Right kidney (tissue), 1 donor: ENCODE data around the gene RBMS2.
A peak's percentile ranks its signal among the peaks of the same experiment; 100 is the strongest.

Experiments used
- DNase-seq: peaks from one replicate; pipeline ENCODE4 v3.0.0-alpha.2; 2016

RBMS2 gene

GRCh38 chr12:56631790-56632700 lies 110.4 kb downstream of the RBMS2 start:
- DNase-seq: peak; percentile 58

- peak; percentile 10 for DNase-seq
These were observed 111.3 kb downstream of the RBMS2 start for GRCh38 chr12:56632701-56633467.

GRCh38 chr12:56633468-56634241 lies 112.0 kb downstream of the RBMS2 start:
- peak; percentile 15 for DNase-seq

GRCh38 chr12:56634242-56634836 lies 112.7 kb downstream of the RBMS2 start:
- no peak for DNase-seq

- DNase-seq: peak; percentile 80
These were observed 113.5 kb downstream of the RBMS2 start for GRCh38 chr12:56634837-56635791.

- peak; percentile 87 for DNase-seq
These were observed 114.4 kb downstream of the RBMS2 start for GRCh38 chr12:56635806-56636674.

- DNase-seq: no peak
These were observed 115.3 kb downstream of the RBMS2 start for GRCh38 chr12:56636675-56637540.

- DNase-seq: no peak
These were observed 116.0 kb downstream of the RBMS2 start for GRCh38 chr12:56637621-56638020.

- no peak for DNase-seq
These were observed 119.6 kb downstream of the RBMS2 start for GRCh38 chr12:56641219-56641618.

- DNase-seq: no peak
These were observed 123.0 kb downstream of the RBMS2 start for GRCh38 chr12:56644654-56645053.

- peak; percentile 55 for DNase-seq
These were observed 123.6 kb downstream of the RBMS2 start for GRCh38 chr12:56645201-56645716.
